Mucosa of stomach (tissue), 1 donor: ENCODE results near the gene ASCC3.

Experiments used
- H3K27me3 ChIP-seq: one replicate; pipeline ENCODE4 v1.7.0; 2013; ENCODE audit warnings: mild to moderate bottlenecking, low read length; ENCODE audit not compliant: control insufficient read depth, insufficient read depth
- H3K36me3 ChIP-seq: one replicate; pipeline ENCODE4 v1.7.0; 2013; ENCODE audit warnings: low read length; ENCODE audit not compliant: control insufficient read depth, insufficient read depth
- H3K4me1 ChIP-seq: one replicate; pipeline ENCODE4 v1.7.0; 2013; ENCODE audit warnings: mild to moderate bottlenecking, low read length; ENCODE audit not compliant: control insufficient read depth, insufficient read depth
- H3K4me3 ChIP-seq: one replicate; pipeline ENCODE4 v1.7.0; 2013; ENCODE audit warnings: low read length
- H3K9ac ChIP-seq: one replicate; pipeline ENCODE4 v1.7.0; 2013; ENCODE audit warnings: mild to moderate bottlenecking, low read length, moderate library complexity
- H3K9me3 ChIP-seq: one replicate; pipeline ENCODE4 v1.7.0; 2013; ENCODE audit warnings: mild to moderate bottlenecking, low read length, moderate library complexity; ENCODE audit not compliant: control insufficient read depth
- donor health status: Pancreatic carcinoma.

ASCC3 gene

GRCh38 chr6:100468016-100468622 is 413.0 kb downstream of the ASCC3 start:
- Histone ChIP-seq H3K9me3 (no peaks in the 10 kb centered on the region), H3K9ac (no peak overlapping the region), H3K4me3 (no peak overlapping the region), H3K36me3 (no peaks in the 10 kb centered on the region), H3K4me1 (peaks cover 4% of the 10 kb centered on the region), H3K27me3 (peaks cover 90% of the 10 kb centered on the region)

- no peaks in the 10 kb centered on the region for H3K9me3 ChIP-seq
- no peak overlapping the region for H3K9ac ChIP-seq
- H3K27me3 ChIP-seq: peaks cover 92% of the 10 kb centered on the region
- no peak overlapping the region for H3K4me3 ChIP-seq
- peaks cover 4% of the 10 kb centered on the region for H3K4me1 ChIP-seq
- no peaks in the 10 kb centered on the region for H3K36me3 ChIP-seq
Measured at GRCh38 chr6:100467129-100468015, 413.8 kb downstream of the ASCC3 start.

- H3K27me3 ChIP-seq: peaks cover 95% of the 10 kb centered on the region
- no peak overlapping the region for H3K4me3 ChIP-seq
- no peaks in the 10 kb centered on the region for H3K9me3 ChIP-seq
- H3K9ac ChIP-seq: no peak overlapping the region
- peaks cover 4% of the 10 kb centered on the region for H3K4me1 ChIP-seq
- no peaks in the 10 kb centered on the region for H3K36me3 ChIP-seq
Measured at GRCh38 chr6:100466410-100467128, 414.6 kb downstream of the ASCC3 start.

- peaks cover 96% of the 10 kb centered on the region for H3K27me3 ChIP-seq
- H3K9me3 ChIP-seq: no peaks in the 10 kb centered on the region
- no peaks in the 10 kb centered on the region for H3K36me3 ChIP-seq
- no peak overlapping the region for H3K9ac ChIP-seq
- H3K4me1 ChIP-seq: peaks cover 4% of the 10 kb centered on the region
- H3K4me3 ChIP-seq: no peak overlapping the region
Measured at GRCh38 chr6:100465701-100466409, 415.3 kb downstream of the ASCC3 start.

- H3K4me3 ChIP-seq: no peak within 1 kb of the TSS
- no peak within 1 kb of the TSS for H3K9ac ChIP-seq
- no peaks in the 10 kb centered on the region for H3K36me3 ChIP-seq
- H3K27me3 ChIP-seq: peaks cover 97% of the 10 kb centered on the region
- H3K9me3 ChIP-seq: no peaks in the 10 kb centered on the region
- peaks cover 4% of the 10 kb centered on the region for H3K4me1 ChIP-seq
Measured at GRCh38 chr6:100464903-100465700, 416.0 kb downstream of the ASCC3 start, which contains the start of gene SIM1. SIM1 (minus strand) TSS chr6:100464921; CDS start chr6:100463468, 1,453 bp downstream.

GRCh38 chr6:100464162-100464851 is 416.8 kb downstream of the ASCC3 start:
- Histone ChIP-seq H3K9me3 (no peaks in the 10 kb centered on the region), H3K36me3 (no peaks in the 10 kb centered on the region), H3K4me3 (no peak overlapping the region), H3K4me1 (peaks cover 4% of the 10 kb centered on the region), H3K27me3 (peaks cover 97% of the 10 kb centered on the region), H3K9ac (no peak overlapping the region)

GRCh38 chr6:100463630-100464161 is 417.4 kb downstream of the ASCC3 start:
- no peaks in the 10 kb centered on the region for H3K36me3 ChIP-seq
- H3K9ac ChIP-seq: no peak overlapping the region
- H3K4me1 ChIP-seq: peaks cover 4% of the 10 kb centered on the region
- H3K27me3 ChIP-seq: peaks cover 98% of the 10 kb centered on the region
- no peaks in the 10 kb centered on the region for H3K9me3 ChIP-seq
- no peak overlapping the region for H3K4me3 ChIP-seq

GRCh38 chr6:100462706-100463629 is 418.2 kb downstream of the ASCC3 start:
- Histone ChIP-seq H3K4me1 (peaks cover 4% of the 10 kb centered on the region), H3K27me3 (peaks cover 100% of the 10 kb centered on the region), H3K9ac (no peak overlapping the region)

GRCh38 chr6:100461917-100462705 is 419.0 kb downstream of the ASCC3 start:
- H3K27me3 ChIP-seq: peaks cover 100% of the 10 kb centered on the region
- H3K9me3 ChIP-seq: no peaks in the 10 kb centered on the region
- no peak overlapping the region for H3K4me3 ChIP-seq
- peaks cover 4% of the 10 kb centered on the region for H3K4me1 ChIP-seq
- no peaks in the 10 kb centered on the region for H3K36me3 ChIP-seq
- H3K9ac ChIP-seq: no peak overlapping the region

More at GRCh38 chr6:100462706-100463629, 418.2 kb downstream of the ASCC3 start:
- Histone ChIP-seq H3K36me3 (no peaks in the 10 kb centered on the region), H3K4me3 (no peak overlapping the region), H3K9me3 (no peaks in the 10 kb centered on the region)
